GM12878 (cell line): Measurements from ENCODE around the gene CTIF. TPM values are rescaled to one million over a fixed set of nuclear protein-coding genes. Genes with fewer than 3 reads are reported as not detected.

ENCODE experiments used
- ATAC-seq: fragments of 200-7000 bp; cut with Tn5 transposase; 3 replicates; pipeline ENCODE4 v1.9.1; 2020; ENCODE audit warnings: mild to moderate bottlenecking, moderate library complexity
- BruUV-seq: library from RNA; stranded (reverse); fragments of 400-500 nt; replicated peaks from 2 replicates; lab custom pipeline; 2021; lab: Mats Ljungman, UMichigan
- CTCF ChIA-PET: fragments of 300-600 bp; sonication (Branson Sonifier 250); formaldehyde crosslinking; extraction: SDS; loops from one replicate; lab custom pipeline; 2021; ENCODE audit warnings: inconsistent platforms; lab: Yijun Ruan, JAX
- POLR2A ChIA-PET: fragments of 350-600 bp; formaldehyde crosslinking; extraction: SDS; loops from one replicate; lab custom pipeline; 2021; ENCODE audit warnings: inconsistent platforms; lab: Charles Lee
- RAD21 ChIA-PET: fragments of 300-600 bp; sonication (Branson Sonifier 250); formaldehyde crosslinking; loops from one replicate; lab custom pipeline; 2023; ENCODE audit warnings: antibody characterized with exemption; ENCODE audit not compliant: unreplicated experiment; lab: Charles Lee
- SMC1A ChIA-PET: fragments of 300-600 bp; sonication (Branson Sonifier 250); formaldehyde crosslinking; loops from one replicate; lab custom pipeline; 2023; ENCODE audit not compliant: unreplicated experiment, uncharacterized antibody; lab: Charles Lee
- DNase-seq: peaks from one replicate; pipeline ENCODE4 v3.0.0-alpha.2; 2011; ENCODE audit warnings: low read depth, low spot score
- FAIRE-seq: peaks from 3 replicates; lab custom pipeline; 2011; peaks lifted over from hg19 to GRCh38; lab: Jason Lieb, UNC
- H2AFZ ChIP-seq: 2 replicates; pipeline ENCODE4 v1.6.0; 2011; ENCODE audit warnings: low read depth, low read length, control low read depth; ENCODE audit not compliant: control insufficient read depth
- H3K27ac ChIP-seq: 2 replicates; pipeline ENCODE4 v1.5.1; 2011; ENCODE audit warnings: control low read depth; ENCODE audit not compliant: control insufficient read depth, insufficient read depth
- H3K27me3 ChIP-seq, 2 experiments: replicated peaks in 1 of 2; 2 replicates each; pipeline versions ENCODE4 v1.6.0 to v1.6.1; 2011; ENCODE audit warnings: low read length in 1 of 2; ENCODE audit not compliant: control insufficient read depth in 2 of 2, insufficient read depth in 2 of 2
- H3K36me3 ChIP-seq, 2 experiments: 2 replicates each; pipeline ENCODE4 v1.5.1; 2011; ENCODE audit warnings: low read length in 1 of 2; ENCODE audit not compliant: control insufficient read depth in 2 of 2, insufficient read depth in 2 of 2
- H3K4me1 ChIP-seq: 2 replicates; pipeline ENCODE4 v1.6.1; 2011; ENCODE audit warnings: mild to moderate bottlenecking, low read length, moderate library complexity, mixed read lengths; ENCODE audit not compliant: control insufficient read depth, insufficient read depth
- H3K4me2 ChIP-seq: 2 replicates; pipeline ENCODE4 v1.6.0; 2011; ENCODE audit warnings: control low read depth; ENCODE audit not compliant: control insufficient read depth, insufficient read depth
- H3K4me3 ChIP-seq: fragments of 200-600 bp; sonication (generic); 2 replicates; pipeline ENCODE4 v1.5.1; 2016
- H3K79me2 ChIP-seq: 2 replicates; pipeline ENCODE4 v1.6.0; 2011; ENCODE audit warnings: low read length; ENCODE audit not compliant: control insufficient read depth, insufficient read depth
- H3K9ac ChIP-seq: 2 replicates; pipeline ENCODE4 v1.8.0; 2011; ENCODE audit warnings: low read length, control low read depth, mixed read lengths; ENCODE audit not compliant: control insufficient read depth, insufficient read depth
- H3K9me3 ChIP-seq: replicated peaks from 3 replicates; pipeline ENCODE4 v1.5.1; 2011; ENCODE audit warnings: mild to moderate bottlenecking, low read length; ENCODE audit not compliant: control insufficient read depth, insufficient read depth
- H4K20me1 ChIP-seq: 2 replicates; pipeline ENCODE4 v1.6.0; 2011; ENCODE audit not compliant: control insufficient read depth, insufficient read depth
- CBX5 ChIP-seq: sonication (generic); IDR thresholded peaks from 2 replicates; pipeline ENCODE4 v1.6.1; 2016; ENCODE audit warnings: low read depth, moderate library complexity, mild to moderate bottlenecking, inconsistent platforms
- CHD4 ChIP-seq: fragments of 200-600 bp; sonication (generic); IDR thresholded peaks from 2 replicates; pipeline ENCODE4 v1.6.1; 2016; ENCODE audit warnings: mild to moderate bottlenecking
- CREB1 ChIP-seq: IDR thresholded peaks from 2 replicates; pipeline ENCODE4 v1.6.1; 2012; ENCODE audit warnings: low read depth, mild to moderate bottlenecking, inconsistent platforms
- CREM ChIP-seq: IDR thresholded peaks from 2 replicates; pipeline ENCODE4 v1.6.1; 2014; ENCODE audit warnings: antibody characterized with exemption, low read depth
- E2F4 ChIP-seq: IDR thresholded peaks from 2 replicates; pipeline ENCODE4 v1.6.1; 2012; ENCODE audit warnings: low read depth, low read length, improper control_type of control experiment
- NFXL1 ChIP-seq: fragments of 450-650 bp; IDR thresholded peaks from 2 replicates; pipeline ENCODE4 v1.6.1; 2017; ENCODE audit warnings: antibody characterized with exemption, mild to moderate bottlenecking, borderline replicate concordance
- POU2F2 ChIP-seq: IDR thresholded peaks from 3 replicates; pipeline ENCODE4 v1.6.1; 2011; ENCODE audit warnings: low read depth, mild to moderate bottlenecking, low read length, borderline replicate concordance
- PRDM15 ChIP-seq: fragments of 450-650 bp; formaldehyde crosslinking; IDR thresholded peaks from 2 replicates; pipeline ENCODE4 v1.4.0; 2020; ENCODE audit warnings: mild to moderate bottlenecking, moderate library complexity
- SIN3A ChIP-seq: IDR thresholded peaks from 2 replicates; pipeline ENCODE4 v1.6.1; 2012; ENCODE audit warnings: low read depth, low read length, improper control_type of control experiment
- SMAD1 ChIP-seq: fragments of 450-650 bp; IDR thresholded peaks from 2 replicates; pipeline ENCODE4 v1.6.1; 2018; ENCODE audit warnings: mild to moderate bottlenecking, low read depth; ENCODE audit not compliant: partially characterized antibody
- WGBS: methylation state at CpG from one replicate; pipeline ENCODE4 v1.1.6; 2016; ENCODE audit warnings: low lambda C conversion rate; ENCODE audit not compliant: insufficient replicate concordance, insufficient coverage; ENCODE audit errors: missing lambda C conversion rate; 5-methylcytosine and 5-hydroxymethylcytosine counted together
- in situ Hi-C: fragments of 300-500 bp; cut with MboI; formaldehyde crosslinking; loops from 9 replicates; pipeline ENCODE4 v1.14.3; 2018; ENCODE audit warnings: mixed read lengths
- intact Hi-C: fragments of 100-400 bp; cut with micrococcal nuclease; formaldehyde crosslinking; loops from one replicate; pipeline ENCODE4 v1.14.2; 2022; ENCODE audit not compliant: unreplicated experiment
- polyA plus RNA-seq, 11 experiments: library from polyadenylated mRNA; depleted of rRNA in 4 of 11; unstranded in 6 of 11; stranded (reverse) in 5 of 11; fragments of >200 nt; fragmentation: Nextera tagmentation in 4 of 11; fragmentation: Illumina TruSeq in 1 of 11; extraction: Ambion mirVana in 4 of 11; extraction: Trizol in 1 of 11; gene quantifications; 1 replicate in 1 of 11; 2 replicates in 10 of 11; pipeline versions ENCODE4 v1.2.1 to v1.2.3, GENCODE V29; 2011 to 2016; ENCODE audit warnings: inconsistent platforms in 2 of 11, missing spikeins in 2 of 11, low read depth in 1 of 11
- total RNA-seq, 4 experiments: library from RNA; depleted of rRNA in 3 of 4; stranded (reverse); fragments of >200 nt in 3 of 4; fragmentation: Illumina TruSeq in 1 of 4; extraction: Trizol in 1 of 4; gene quantifications; 2 replicates each; pipeline versions ENCODE4 v1.2.1 to v1.2.3, GENCODE V29; 2013 to 2021

CTIF gene
- total and polyA plus RNA-seq, 10 of the 15 experiments (the other 5 are each of a cell fraction or from before 2014, with no cell fraction given): 0.06 to 11.6 (median 2.5) TPM

GRCh38 chr18:48629730-48630324 is 91.0 kb downstream of the CTIF start:
- H3K4me2 ChIP-seq: no peak overlapping the region
- RAD21 ChIA-PET: no interaction called here
- H3K4me1 ChIP-seq: no peaks in the 10 kb centered on the region
- in situ Hi-C loops: no loop called here
- H3K9me3 ChIP-seq: no peaks in the 10 kb centered on the region
- SMC1A ChIA-PET: no interaction called here
- no peak for FAIRE-seq
- no peak for TF ChIP-seq PRDM15
- TF ChIP-seq CREM: no peak
- TF ChIP-seq E2F4: no peak
- no peak for TF ChIP-seq CHD4
- TF ChIP-seq SIN3A: no peak
- no peak for TF ChIP-seq SMAD1
- TF ChIP-seq CBX5: no peak
- TF ChIP-seq CREB1: no peak
- no peak for TF ChIP-seq NFXL1
- no peak for TF ChIP-seq POU2F2
- TF ChIP-seq, all 136 proteins: peak for 0
- Histone ChIP-seq H2AFZ (no peak overlapping the region), H3K27me3 (no peaks in the 10 kb centered on the region), H4K20me1 (no peaks in the 10 kb centered on the region), H3K9ac (no peak overlapping the region), H3K79me2 (no peaks in the 10 kb centered on the region), H3K27ac (no peak overlapping the region), H3K36me3 (no peaks in the 10 kb centered on the region; a peak in 1 of 4 replicates), H3K4me3 (no peak overlapping the region)
- ChIA-PET POLR2A (interaction anchor here (0.7 kb wide), 1 partner anchor 1154 kb away, joined by 3 read pairs; no protein-coding TSS in a partner anchor), CTCF (interaction anchor here (0.6 kb wide), 1 partner anchor 15 kb away, joined by 3 read pairs; no protein-coding TSS in a partner anchor)
- WGBS: 73% methylated on average over 7 of the region's 7 CpGs
- no peak for DNase-seq
- no peak for ATAC-seq
- BruUV-seq: no TSS peak
- intact Hi-C loops: no loop called here
